Measurements from ENCODE around the gene GMPS.

- TF ChIP-seq, protein P1, sequence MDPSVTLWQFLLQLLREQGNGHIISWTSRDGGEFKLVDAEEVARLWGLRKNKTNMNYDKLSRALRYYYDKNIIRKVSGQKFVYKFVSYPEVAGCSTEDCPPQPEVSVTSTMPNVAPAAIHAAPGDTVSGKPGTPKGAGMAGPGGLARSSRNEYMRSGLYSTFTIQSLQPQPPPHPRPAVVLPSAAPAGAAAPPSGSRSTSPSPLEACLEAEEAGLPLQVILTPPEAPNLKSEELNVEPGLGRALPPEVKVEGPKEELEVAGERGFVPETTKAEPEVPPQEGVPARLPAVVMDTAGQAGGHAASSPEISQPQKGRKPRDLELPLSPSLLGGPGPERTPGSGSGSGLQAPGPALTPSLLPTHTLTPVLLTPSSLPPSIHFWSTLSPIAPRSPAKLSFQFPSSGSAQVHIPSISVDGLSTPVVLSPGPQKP (CRISPR knock-in tag; IDR thresholded peaks at IDR 0.05), result no peak
- TF ChIP-seq TAF1 (IDR thresholded peaks at IDR 0.05; ENCODE audit: control insufficient read depth, extremely low read depth, insufficient read depth, low read length, severe bottlenecking) (no peak), YY1 (IDR thresholded peaks at IDR 0.05; ENCODE audit: borderline replicate concordance in 1 of 3, control insufficient read depth in 1 of 3, extremely low read depth in 1 of 3, insufficient read depth in 3 of 3, insufficient read length in 1 of 3, insufficient replicate concordance in 2 of 3, low read depth in 1 of 3, low read length in 2 of 3) (no peak), ELF1 (tag; IDR thresholded peaks at IDR 0.05) (no peak), ZNF76 (CRISPR knock-in tag; IDR thresholded peaks at IDR 0.05; ENCODE audit: borderline replicate concordance) (no peak)
- TF ChIP-seq, protein P2, sequence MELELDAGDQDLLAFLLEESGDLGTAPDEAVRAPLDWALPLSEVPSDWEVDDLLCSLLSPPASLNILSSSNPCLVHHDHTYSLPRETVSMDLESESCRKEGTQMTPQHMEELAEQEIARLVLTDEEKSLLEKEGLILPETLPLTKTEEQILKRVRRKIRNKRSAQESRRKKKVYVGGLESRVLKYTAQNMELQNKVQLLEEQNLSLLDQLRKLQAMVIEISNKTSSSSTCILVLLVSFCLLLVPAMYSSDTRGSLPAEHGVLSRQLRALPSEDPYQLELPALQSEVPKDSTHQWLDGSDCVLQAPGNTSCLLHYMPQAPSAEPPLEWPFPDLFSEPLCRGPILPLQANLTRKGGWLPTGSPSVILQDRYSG (tag; conservative IDR thresholded peaks at IDR 0.05; ENCODE audit: low read depth), result no peak
- TF ChIP-seq, protein P3, sequence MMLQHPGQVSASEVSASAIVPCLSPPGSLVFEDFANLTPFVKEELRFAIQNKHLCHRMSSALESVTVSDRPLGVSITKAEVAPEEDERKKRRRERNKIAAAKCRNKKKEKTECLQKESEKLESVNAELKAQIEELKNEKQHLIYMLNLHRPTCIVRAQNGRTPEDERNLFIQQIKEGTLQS (IDR thresholded peaks at IDR 0.05), result no peak
- TF ChIP-seq, protein P3 (CRISPR knock-in tag; conservative IDR thresholded peaks at IDR 0.05), result no peak
These were observed 1.3 kb downstream of the GMPS start for GRCh38 chr3:155871746-155872158.

Data from K562 (cell line).